A673 (cell line): ENCODE data around the gene CCN6. TPM values are rescaled to one million over a fixed set of nuclear protein-coding genes. Genes with fewer than 3 reads are reported as not detected.

ENCODE experiments used
- BruUV-seq: library from RNA; stranded (reverse); fragments of 400-500 nt; replicated peaks from 2 replicates; lab custom pipeline; 2021; lab: Mats Ljungman, UMichigan
- CTCF ChIA-PET: fragments of 300-600 bp; sonication (Branson Sonifier 250); formaldehyde crosslinking; loops from one replicate; lab custom pipeline; 2022; ENCODE audit warnings: antibody characterized with exemption; lab: Charles Lee
- POLR2A ChIA-PET: fragments of 300-600 bp; sonication (Branson Sonifier 250); formaldehyde crosslinking; loops from one replicate; lab custom pipeline; 2022; ENCODE audit warnings: antibody characterized with exemption; ENCODE audit not compliant: low non-redundant PET; lab: Charles Lee
- DNase-seq: peaks from one replicate; pipeline ENCODE4 v3.0.0-alpha.2; 2015; ENCODE audit warnings: low spot score
- H3K27ac ChIP-seq: fragments of 200-600 bp; sonication (generic); 2 replicates; pipeline ENCODE4 v1.5.1; 2016; ENCODE audit warnings: mixed run types, low read depth, mild to moderate bottlenecking, mixed read lengths, antibody characterized with exemption, low read length; ENCODE audit not compliant: poor library complexity, severe bottlenecking
- H3K27me3 ChIP-seq: fragments of 200-600 bp; sonication (generic); replicated peaks from 2 replicates; pipeline ENCODE4 v1.6.1; 2017; ENCODE audit warnings: mixed run types, low read depth, mild to moderate bottlenecking, mixed read lengths, antibody characterized with exemption, low read length; ENCODE audit not compliant: insufficient read depth, poor library complexity
- H3K36me3 ChIP-seq: fragments of 200-600 bp; sonication (generic); 2 replicates; pipeline ENCODE4 v1.6.1; 2016; ENCODE audit warnings: mixed run types, mild to moderate bottlenecking, mixed read lengths, antibody characterized with exemption, low read length; ENCODE audit not compliant: insufficient read depth, poor library complexity, severe bottlenecking
- H3K4me1 ChIP-seq: fragments of 200-600 bp; sonication (generic); 2 replicates; pipeline ENCODE4 v1.6.1; 2017; ENCODE audit warnings: mixed run types, mild to moderate bottlenecking, mixed read lengths, antibody characterized with exemption, low read length; ENCODE audit not compliant: insufficient read depth, poor library complexity, severe bottlenecking
- H3K4me3 ChIP-seq: fragments of 200-600 bp; sonication (generic); 2 replicates; pipeline ENCODE4 v1.5.1; 2016; ENCODE audit warnings: low read depth, mixed run types, mild to moderate bottlenecking, mixed read lengths, low read length; ENCODE audit not compliant: poor library complexity, severe bottlenecking
- H3K9me3 ChIP-seq: fragments of 200-600 bp; sonication (generic); 2 replicates; pipeline ENCODE4 v1.6.1; 2016; ENCODE audit warnings: mixed run types, low read depth, mild to moderate bottlenecking, mixed read lengths, antibody characterized with exemption, low read length; ENCODE audit not compliant: poor library complexity, severe bottlenecking
- CTCF ChIP-seq: fragments of 300-800, 200-600 bp; sonication (generic); conservative IDR thresholded peaks from 2 replicates; pipeline ENCODE4 v1.5.1; 2017; ENCODE audit warnings: low read depth, mild to moderate bottlenecking, antibody characterized with exemption, low read length, moderate library complexity, mixed read lengths
- EZH2 ChIP-seq: fragments of 200-600 bp; sonication (generic); IDR thresholded peaks from 2 replicates; pipeline ENCODE4 v1.6.1; 2017; ENCODE audit warnings: borderline replicate concordance, low read depth, mild to moderate bottlenecking, mixed read lengths, antibody characterized with exemption, low read length; ENCODE audit not compliant: poor library complexity, severe bottlenecking
- intact Hi-C: fragments of 100-400 bp; cut with micrococcal nuclease; formaldehyde crosslinking; loops from one replicate; pipeline ENCODE4 v1.10.0; 2022; ENCODE audit not compliant: unreplicated experiment
- total RNA-seq: library from RNA; stranded (reverse); gene quantifications from 2 replicates; pipeline ENCODE4 v1.2.3, GENCODE V29; 2021

CCN6 gene
- total RNA-seq, 1 experiment from 2014 or later: not detected

GRCh38 chr6:112017760-112018537, 36.0 kb upstream of the CCN6 start:
- intact Hi-C loops: no loop called here
- no TSS peak for BruUV-seq
- POLR2A ChIA-PET: no interaction called here
- TF ChIP-seq EZH2: no peak
- TF ChIP-seq CTCF: no peak
- Histone ChIP-seq H3K4me1 (no peaks in the 10 kb centered on the region), H3K9me3 (no peaks in the 10 kb centered on the region), H3K27me3 (peaks cover 6% of the 10 kb centered on the region), H3K27ac (no peak overlapping the region), H3K36me3 (no peaks in the 10 kb centered on the region), H3K4me3 (no peak overlapping the region)
- DNase-seq: no peak
- CTCF ChIA-PET: no interaction called here

GRCh38 chr6:112018619-112019416, 35.1 kb upstream of the CCN6 start:
- POLR2A ChIA-PET: no interaction called here

DNA sequence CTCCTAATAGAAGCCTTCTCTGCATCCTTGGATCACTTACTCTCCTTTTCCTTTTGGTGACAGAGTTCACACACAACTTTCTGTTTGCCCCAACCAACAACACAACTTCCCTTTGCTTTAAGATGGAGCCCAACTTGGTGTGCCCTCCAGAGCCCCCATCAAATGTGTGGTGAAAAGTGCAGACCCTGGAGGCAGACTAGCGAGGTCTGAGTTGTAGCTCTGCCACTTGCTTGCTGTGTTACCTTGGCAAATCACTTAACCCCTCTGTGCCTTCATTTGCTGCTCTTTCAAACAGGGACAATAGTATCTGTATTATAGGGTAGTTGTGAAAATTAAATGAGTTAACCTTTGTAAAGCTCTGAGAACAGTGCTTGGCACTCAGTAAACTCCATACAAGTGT, 34.3 kb upstream of the CCN6 start:
- no peaks in the 10 kb centered on the region for H3K4me1 ChIP-seq
- no peak for TF ChIP-seq CTCF
- TF ChIP-seq EZH2: no peak
- no peak for DNase-seq
- H3K9me3 ChIP-seq: peaks cover 4% of the 10 kb centered on the region
- no peak overlapping the region for H3K4me3 ChIP-seq
- H3K27ac ChIP-seq: no peak overlapping the region
- CTCF ChIA-PET: no interaction called here
- intact Hi-C loops: no loop called here
- no TSS peak for BruUV-seq
- H3K27me3 ChIP-seq: peaks cover 6% of the 10 kb centered on the region
- no peaks in the 10 kb centered on the region for H3K36me3 ChIP-seq
- POLR2A ChIA-PET: no interaction called here

More at GRCh38 chr6:112018619-112019416, 35.1 kb upstream of the CCN6 start:
- H3K27ac ChIP-seq: no peak overlapping the region
- no peaks in the 10 kb centered on the region for H3K4me1 ChIP-seq
- peaks cover 6% of the 10 kb centered on the region for H3K27me3 ChIP-seq
- H3K36me3 ChIP-seq: no peaks in the 10 kb centered on the region
- H3K9me3 ChIP-seq: peaks cover 2% of the 10 kb centered on the region
- no peak for TF ChIP-seq CTCF
- TF ChIP-seq EZH2: no peak
- no peak overlapping the region for H3K4me3 ChIP-seq
- no peak for DNase-seq
- intact Hi-C loops: no loop called here
- no TSS peak for BruUV-seq
- CTCF ChIA-PET: no interaction called here
